ENCODE results near the gene TGFBR3.
"Not testable (repeated sequence)": the region's sequence is repeated elsewhere in the genome, so short reads cannot be mapped to it uniquely, and the experiment has no call there.

Gene TGFBR3

DNA sequence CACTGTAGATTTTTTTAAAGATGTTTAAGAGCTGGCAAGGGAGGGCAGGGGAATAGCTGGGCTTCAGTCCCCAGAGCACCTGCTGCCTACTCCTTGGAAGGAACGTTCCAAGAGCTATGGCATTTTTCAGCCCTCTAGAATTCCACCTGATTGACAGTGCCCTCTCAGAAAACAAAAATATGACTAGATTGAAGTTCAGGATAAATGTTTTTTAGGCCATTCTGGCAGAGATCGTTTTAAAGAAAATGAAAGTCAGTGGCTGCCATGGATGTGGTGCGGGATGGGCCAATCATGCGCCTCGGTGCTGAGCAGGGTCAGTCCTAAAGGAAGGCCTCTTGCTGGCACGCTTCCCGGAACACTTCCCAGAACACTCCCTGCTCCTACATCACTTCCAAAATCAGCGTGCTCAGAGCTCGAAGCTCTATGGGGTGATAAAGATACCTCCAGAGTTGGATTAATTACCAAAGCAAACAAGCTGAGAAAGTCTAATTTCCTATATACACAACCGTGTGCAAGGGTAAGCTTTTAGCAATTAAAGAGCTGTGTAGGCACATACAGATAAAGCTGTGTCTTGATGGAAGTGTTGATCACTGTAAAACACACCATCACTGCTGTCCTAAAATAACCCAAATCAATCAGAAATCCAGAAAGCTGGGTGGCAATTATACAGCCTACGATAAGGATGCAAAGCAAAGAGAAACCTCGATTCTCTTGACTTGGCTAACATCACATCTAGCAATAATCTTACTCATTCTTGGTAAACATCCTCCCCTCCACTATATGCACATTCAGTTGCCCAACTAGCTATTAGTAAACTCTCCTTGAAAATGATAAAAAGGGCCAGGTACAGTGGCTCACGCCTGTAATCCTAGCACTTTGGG, 34.6 kb downstream of the TGFBR3 start:
- DNase-seq: peak in 31 of 56 donors; percentile 1 to 64 (median 17)

DNA sequence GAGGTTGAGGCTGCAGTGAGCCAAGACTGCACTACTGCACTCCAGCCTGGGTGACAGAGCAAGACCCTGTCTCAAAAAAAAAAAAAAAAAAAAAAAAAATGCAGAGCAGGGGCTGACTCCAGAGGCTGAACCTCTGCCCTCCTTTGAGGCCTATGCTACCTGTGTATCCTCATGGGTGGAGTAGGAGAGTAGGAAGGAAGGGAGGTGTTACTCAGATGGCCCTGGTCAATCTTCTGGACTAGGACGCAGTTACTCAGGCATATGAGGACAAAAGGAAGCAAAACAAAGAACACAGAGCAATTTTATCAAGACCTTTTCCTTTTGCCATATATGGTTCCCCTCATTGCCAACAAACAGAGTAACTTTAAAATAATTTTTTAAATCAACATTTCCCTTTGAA, 35.2 kb downstream of the TGFBR3 start:
- no peak for DNase-seq

DNA sequence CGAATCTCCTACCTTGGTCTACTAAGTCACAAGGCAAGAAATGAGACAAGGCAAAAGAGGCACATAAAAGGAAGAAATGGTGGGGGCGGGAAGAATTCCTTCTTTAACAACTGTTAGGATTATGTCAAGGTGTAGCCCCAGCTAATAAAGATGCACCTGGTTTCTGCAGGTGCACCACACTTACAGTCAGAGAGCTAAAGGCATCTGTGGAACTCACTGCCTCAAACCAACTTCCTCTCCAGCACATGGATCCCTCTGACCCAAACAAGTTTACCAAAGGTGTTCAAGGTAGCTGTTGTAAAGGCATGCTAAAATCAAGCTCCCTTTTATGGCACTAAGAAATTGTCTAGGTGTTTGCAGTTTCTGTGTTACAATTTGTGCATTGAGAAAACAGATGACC, 38.1 kb downstream of the TGFBR3 start:
- no peak for DNase-seq

DNA sequence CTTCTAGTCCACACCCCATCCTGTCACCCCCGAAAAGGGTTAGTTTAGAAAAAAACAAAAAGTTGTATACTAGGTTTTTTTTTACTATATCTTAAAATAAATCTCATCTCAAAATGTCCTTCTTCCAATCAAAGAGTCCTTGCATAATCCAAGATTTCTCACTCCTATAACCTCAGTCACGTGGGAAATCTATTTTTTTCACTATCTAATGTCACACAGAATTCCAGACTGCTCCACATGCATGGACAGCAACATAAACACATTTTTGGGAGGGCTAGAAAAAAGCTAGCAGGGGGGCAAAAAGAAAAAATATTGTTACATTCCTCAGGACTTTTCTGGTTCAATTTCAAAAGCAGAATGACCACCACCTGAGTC, 39.3 kb downstream of the TGFBR3 start:
- DNase-seq: no peak

DNA sequence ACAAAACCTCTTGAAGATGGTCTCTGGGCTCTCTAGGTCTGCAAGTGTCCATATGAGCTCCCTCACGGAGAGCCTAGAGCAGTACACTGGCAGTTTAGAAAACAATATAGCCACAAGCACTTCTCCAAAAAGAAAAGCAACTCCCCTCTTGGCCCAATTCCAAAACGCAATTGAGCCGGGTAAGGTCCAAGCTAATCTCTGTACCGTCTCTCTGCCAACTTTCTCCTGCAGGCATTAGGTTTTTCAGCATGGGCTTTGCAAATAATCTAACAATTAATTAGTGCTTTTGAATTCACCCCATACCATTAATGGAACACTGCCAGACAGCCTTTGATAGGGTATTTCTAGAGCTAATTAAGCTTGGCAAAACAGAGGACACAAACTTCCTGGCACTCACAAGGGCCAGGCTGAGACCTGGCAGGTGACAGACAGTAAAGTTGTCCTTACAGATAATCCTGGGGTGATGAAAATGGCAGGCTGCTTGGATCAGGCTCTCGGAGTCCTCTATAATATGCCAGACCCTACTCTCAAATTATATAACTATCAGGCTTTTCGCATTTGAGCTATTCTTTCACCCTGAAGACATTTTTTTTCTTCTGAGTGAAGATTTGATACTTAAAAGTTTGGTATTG, 39.8 kb downstream of the TGFBR3 start:
- peak in 3 of 56 donors; percentile 10 to 36 (median 15) for DNase-seq

DNA sequence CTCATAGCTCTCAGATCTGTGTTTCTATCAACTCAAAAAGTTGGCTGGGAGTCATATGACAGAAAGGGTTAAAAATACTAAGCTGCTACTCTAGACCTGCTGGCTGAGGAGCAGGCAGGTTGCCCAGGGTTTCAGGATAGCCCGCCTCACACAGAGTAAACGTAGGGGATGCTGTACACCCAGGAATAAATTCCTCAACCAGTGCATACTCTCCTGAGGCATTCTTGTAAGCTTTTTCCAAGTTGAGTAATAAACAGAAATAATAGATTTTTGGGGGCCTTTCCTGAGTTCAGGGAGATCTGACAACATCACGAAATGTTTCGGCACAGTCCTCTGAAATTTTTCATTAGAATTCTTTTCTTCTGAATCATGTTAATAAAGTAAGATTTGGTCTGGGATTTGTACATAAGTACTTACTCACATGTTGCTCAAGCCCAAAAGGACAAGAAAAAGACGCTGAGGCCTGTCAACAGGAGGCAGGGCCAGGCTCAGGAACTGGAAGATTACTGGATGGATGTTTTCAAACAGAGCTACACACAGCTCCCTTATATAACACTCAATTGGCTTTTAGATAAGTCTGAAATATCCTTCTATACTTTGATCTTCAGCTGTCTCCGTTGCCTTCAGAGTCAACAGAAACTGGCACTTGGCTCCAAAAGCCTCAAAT, 41.0 kb downstream of the TGFBR3 start:
- no peak for DNase-seq

DNA sequence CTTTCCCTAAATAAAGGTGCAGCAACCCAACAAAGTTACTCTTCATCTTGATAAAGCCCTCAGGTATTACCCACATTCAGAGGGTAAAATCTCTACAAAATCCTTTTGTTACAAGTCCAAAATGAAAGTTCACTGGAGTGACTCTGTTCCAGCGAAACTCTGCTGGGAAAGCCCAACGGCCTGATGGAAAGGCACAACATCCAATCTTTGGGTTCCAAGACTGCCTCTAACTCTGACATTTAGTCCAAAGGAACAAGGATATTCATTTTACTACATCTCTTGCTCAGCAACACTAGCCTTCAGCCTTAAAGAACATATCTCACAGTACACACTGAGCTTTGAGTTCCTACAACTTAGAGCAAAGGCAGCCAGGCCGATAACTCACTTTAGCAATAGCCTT, 42.1 kb downstream of the TGFBR3 start:
- DNase-seq: no peak

DNA sequence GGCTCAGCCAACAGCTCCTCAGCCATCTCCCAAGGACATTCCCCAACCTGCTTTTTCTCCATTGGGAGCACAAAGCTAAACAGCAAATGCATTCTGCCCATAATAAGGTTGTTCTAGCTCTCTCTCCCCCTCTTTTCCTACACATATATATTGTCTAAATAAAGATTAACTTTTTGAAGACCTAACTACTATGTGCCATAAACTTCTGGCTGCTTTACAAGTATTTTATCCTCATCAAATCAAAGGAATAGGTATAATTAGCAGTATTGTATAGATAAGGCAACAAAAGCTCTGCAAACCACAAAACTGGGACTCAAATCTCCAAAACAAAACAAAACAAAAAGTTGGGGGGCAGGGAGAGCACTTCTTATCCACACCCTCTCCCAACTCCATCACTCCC, 43.4 kb downstream of the TGFBR3 start:
- DNase-seq: no peak

DNA sequence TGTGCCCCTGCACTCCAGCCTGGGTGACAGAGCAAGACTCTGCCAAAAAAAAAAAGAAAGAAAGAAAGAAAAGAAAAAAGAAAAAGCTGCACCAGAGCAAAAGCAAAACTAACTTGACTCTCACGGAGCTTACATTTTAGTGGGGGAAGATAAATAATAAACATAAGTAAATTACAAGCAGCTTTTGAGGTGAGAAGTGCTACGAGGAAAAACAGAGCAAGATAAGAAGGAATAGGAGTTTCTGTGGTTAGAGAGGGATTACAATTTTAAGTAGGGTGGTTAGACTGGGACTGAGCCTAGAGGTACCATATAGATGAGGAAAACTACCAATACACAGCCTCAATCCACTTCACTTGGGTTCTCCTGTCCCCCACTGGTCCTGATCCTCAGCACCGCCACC, 43.9 kb downstream of the TGFBR3 start:
- no peak for DNase-seq

DNA sequence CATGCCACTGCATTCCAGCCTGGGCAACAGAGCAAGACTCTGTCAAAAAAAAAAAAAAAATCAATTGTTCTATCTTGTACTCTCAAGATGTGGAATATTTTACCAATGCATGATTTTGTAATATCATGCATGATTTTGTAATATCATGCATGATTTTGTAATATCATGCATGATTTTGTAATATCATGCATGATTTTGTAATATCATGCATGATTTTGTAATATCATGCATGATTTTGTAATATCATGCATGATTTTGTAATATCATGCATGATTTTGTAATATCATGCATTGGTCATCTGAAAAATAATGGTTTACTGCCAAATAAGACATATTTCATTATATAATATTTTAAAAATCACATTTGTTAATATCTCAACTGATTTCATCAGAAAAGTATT, 45.7 kb downstream of the TGFBR3 start:
- not testable (repeated sequence) for DNase-seq

DNA sequence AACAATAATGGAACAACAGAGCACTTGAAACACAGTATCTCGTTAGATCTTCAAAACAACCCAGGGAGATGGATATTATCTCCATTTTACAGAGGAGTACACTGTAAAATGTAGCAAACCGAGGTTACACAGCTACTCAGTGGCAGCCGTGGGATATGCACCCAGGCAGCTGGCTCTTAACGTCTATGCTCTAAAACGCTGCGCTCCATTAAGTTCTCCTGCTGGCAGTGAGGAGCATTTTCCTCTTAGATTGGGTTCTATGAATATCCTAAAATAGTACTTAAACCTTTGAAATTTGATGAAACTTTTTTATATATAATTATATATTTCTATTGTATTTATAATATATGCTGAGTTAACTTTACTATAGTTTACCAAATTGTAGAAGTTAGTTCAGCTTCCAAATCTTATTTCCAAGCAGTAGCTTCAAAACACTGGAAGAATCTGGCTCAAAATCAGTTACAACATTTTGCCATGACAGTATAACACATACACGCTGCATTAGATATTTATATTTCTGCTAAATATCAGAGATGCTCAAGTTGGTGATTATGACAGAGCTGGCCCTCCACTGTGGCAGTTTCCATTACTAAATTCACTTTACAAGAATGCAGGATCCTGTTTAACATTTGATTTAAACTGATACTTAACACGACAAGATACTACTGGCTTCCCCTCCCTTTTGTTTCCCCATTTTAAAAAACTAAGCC, 49.5 kb downstream of the TGFBR3 start:
- DNase-seq: no peak

DNA sequence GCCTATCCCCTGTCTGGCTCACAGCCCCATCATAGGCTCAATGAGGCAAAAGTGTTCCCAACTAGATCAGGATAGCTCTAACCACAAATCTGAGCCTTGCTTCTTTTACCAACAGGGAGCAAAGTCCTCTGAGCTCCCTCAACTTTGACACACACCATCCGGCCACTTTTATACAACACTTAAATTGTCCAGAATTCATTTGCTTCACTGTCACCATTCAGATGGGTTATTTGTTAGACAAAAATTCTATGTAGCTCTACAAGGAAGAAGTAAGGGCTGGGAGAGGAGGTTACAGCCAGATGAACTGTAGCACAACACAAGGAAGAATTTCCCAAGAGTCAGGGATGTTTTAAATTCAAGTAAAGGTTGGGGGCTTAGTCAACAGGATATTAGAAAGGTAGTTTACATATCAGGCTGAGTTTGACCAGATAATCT, 50.8 kb downstream of the TGFBR3 start:
- no peak for DNase-seq

DNA sequence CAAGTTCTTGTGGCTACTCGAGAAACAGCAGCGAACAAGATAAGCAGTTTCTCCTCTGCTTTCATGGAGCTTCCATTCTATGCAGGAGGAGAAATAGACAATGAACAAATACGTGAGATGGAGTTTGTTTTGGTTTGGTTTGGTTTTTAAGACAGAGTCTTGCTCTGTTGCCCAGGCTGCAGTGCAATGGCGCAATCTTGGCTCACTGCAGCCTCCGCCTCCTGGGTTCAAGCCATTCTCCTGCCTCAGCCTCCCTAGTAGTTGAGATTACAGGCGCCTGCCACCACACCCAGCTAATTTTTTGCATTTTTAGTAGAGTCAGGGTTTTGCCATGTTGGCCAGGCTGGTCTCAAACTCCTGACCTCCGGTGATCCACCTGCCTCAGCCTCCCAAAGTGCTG, 51.4 kb downstream of the TGFBR3 start:
- DNase-seq: not testable (repeated sequence)

DNA sequence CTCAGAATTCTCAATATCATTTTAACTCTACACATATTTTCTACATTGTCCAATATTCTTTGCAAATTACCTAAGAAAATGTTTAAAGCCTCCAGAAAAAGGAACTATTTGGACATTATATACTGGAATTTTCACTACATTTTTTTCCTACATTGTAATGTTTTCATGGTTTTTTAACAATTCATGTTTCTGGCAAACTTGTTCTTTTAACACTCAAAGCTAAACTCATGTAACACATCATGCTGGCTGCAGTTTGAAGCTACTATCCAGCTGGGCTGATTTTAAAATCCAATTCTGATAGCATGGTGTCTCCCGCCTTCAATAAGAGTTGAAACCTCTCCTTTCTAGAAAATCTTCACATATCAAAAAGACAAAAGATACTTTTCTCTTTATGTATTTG, 52.0 kb downstream of the TGFBR3 start:
- no peak for DNase-seq

DNA sequence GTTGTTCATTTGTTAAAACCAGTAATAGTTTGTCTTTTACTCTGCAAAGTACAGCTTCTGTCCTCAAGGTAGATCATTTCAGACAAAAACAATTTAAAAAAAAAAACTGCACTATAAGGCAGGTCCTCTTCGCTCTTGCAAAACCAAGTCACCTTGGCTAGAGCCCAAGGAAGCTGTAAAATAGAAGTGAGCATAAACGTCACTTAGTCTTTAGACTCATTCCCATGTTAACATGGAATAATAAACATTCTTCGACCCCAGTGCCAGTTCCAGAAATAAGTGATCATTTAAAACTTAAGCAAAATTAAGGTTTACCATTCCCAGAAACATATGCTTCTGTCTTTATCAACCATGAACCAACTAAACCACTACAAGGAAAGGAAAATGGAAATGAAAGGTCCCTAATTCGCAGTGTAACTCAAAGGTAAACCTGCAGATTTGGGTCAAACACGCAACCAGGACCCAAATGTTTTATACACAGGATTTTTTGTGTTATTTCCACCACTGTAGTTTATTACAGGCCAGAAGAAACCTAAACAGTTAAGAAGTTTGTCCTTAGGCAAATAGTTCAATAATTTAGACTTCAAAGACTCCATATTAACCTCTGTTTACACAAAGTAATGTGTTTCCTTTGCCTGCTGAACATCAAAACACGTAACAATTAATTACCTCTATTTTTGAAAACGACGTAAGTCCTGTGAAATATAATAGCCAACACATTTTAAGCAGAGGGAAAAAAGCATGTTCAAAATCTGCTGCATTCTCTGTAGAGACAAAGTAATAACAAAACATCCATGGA, 54.6 kb downstream of the TGFBR3 start:
- DNase-seq: no peak

DNA sequence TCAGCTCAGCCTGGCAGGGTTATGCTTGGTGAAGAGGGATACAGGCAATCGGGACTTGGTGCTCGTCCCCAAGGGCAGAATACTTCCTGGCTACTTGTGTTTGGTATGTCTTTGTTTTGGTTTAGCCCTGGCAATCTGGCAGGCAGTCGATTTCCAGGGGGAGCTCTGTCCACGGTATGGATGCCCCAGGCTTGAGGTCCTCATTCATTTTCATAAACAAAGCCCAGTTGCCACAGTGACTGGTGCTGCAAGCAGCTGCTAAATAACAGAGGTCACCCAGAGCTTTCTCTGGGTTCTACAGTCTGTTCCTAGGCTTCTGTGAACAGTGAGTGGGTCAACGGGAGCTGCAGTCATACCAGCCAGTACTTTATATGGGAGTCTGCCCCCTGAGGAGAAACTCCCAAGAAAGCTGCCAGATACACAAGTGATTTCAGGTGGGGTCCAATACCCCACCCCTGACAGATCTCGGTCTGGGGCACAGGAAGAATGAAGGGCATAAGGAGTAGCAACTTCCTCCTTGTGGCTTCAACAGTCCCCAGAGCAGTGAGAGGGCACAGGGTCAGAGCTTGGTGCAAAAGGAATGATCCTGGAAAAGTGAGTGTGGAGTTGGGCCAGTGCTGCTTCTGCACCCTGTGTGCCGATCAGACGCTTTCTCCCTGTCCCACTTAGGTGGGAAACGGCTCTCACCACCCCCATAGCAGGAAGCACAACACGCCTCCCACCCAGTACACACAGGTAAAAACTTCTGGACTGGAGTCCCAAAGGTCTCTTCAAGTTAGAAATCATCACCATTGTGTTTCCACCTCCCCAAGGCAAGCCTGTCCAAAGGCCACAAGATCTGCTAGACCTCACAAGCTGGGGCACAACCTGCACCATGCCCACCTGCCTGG, 55.5 kb downstream of the TGFBR3 start:
- peak in 19 of 56 donors; percentile 3 to 45 (median 16) for DNase-seq

DNA sequence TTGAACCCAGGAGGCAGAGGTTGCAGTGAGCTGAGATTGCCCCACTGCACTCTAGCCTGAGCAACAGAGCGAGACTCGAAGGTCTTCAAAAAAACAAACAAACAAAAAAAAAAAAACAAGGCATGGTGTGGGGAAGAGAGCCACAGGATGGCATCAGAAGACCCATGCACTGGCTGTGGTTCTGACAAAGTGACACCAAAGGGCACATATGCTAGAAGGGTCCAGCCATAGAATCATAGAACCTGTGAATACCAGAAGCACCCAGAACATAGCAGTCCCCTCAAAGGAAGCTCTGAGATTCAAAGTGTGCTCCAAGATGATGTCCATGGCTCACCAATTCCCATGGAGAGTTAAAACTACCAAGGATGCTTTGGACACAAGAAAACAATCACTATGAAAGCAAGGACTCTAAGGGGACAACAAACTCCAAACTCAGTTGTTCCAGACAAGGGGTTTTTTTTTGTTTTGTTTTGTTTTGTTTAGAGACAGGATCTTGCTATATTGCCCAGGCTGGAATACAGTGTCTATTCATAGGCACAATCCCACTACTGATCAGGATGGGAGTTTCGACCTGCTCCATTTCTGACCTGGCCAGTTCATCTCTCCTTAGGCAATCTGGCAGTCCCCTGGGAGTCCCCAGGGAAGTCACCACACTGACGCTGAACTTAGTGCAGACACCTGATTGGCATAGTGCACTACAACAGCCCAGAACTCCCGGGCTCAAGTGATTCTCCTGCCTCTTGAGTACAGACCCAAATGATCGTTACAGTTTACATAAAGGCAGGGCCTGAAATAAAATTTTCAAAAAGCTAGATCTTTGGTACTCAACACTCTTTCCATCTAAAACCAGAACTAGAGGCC, 56.4 kb downstream of the TGFBR3 start:
- no peak for DNase-seq

DNA sequence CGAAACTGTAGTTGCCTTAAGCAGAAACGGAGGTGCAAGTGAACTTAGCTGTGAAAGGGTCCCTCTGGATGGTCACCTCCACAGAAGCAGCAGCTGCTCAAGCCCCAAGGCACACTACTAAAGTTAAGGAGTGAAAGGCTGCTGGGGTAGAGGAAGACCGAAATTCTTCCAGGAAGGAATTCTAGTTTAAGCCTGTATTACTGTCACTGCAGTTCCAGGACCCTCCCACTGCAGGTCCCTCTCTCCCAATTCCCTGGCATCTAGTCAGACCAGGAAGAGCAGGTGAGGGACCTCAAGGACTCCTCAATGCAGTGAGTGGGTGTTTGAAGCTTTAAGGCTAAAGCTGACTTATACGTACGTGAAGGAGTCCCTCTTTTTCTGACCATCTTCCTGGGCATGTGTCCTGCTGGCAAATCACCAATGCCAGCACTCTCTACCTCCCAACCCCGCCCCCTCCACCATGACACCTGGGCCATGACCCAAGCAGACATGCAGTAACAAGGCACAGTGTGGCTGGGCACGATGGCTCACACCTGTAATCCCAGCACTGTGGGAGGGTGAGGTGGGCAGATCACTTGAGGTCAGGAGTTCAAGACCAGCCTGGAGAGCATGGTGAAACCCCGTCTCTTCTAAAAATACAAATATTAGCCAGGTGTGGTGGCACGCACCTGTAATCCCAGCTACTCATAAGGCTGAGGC, 57.2 kb downstream of the TGFBR3 start:
- no peak for DNase-seq
